ENCODE data around the gene ELOVL7. TPM values are rescaled to one million over a fixed set of nuclear protein-coding genes. Genes with fewer than 3 reads are reported as not detected.

ELOVL7 gene
- total RNA-seq, 6 experiments from 2014 or later = 0.19 to 1.2 (median 0.63) TPM

DNA sequence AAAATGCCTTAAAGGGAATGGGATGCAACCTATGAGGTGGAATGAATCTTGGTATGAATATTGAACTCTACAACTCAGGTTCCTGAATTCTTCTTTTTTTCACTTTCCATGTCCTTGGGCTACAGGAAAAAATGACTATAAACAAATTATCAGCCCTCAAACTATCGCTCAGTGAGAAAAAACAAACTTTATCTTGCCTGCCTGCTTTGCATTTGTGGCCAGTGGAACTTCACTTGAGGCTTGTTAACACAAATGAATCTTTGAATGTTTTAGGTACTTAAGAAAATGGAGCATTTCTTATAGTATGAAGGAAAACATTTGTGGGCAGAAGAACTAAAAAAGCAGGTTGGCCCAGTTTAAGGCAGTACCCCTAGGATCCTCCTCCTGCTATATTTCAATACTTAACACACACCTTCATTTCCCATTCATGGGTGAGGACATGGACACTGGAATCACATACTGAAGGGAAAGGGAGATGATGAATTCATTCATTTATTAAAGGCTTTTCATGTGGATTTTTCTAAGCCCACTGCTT lies 34.1 kb downstream of the ELOVL7 start:
- TF ChIP-seq, protein P1, sequence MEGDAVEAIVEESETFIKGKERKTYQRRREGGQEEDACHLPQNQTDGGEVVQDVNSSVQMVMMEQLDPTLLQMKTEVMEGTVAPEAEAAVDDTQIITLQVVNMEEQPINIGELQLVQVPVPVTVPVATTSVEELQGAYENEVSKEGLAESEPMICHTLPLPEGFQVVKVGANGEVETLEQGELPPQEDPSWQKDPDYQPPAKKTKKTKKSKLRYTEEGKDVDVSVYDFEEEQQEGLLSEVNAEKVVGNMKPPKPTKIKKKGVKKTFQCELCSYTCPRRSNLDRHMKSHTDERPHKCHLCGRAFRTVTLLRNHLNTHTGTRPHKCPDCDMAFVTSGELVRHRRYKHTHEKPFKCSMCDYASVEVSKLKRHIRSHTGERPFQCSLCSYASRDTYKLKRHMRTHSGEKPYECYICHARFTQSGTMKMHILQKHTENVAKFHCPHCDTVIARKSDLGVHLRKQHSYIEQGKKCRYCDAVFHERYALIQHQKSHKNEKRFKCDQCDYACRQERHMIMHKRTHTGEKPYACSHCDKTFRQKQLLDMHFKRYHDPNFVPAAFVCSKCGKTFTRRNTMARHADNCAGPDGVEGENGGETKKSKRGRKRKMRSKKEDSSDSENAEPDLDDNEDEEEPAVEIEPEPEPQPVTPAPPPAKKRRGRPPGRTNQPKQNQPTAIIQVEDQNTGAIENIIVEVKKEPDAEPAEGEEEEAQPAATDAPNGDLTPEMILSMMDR (IDR thresholded peaks at IDR 0.05) = no peak
- no peak for TF ChIP-seq POLR2A (IDR thresholded peaks at IDR 0.05)
- ATAC-seq = no peak
- H3K36me3 ChIP-seq = no peaks in the 10 kb centered on the region
- DNase-seq = no peak
- intact Hi-C loops (cut with DNase I) = no loop called here
- no peaks in the 10 kb centered on the region for H3K9me3 ChIP-seq
- no peaks in the 10 kb centered on the region for H3K4me1 ChIP-seq
- H3K27me3 ChIP-seq = no peaks in the 10 kb centered on the region
- 79% methylated on average over 1 of the region's 1 CpG for WGBS (ENCODE audit: insufficient coverage, low coverage, low lambda C conversion rate, missing lambda C conversion rate)
- H3K4me3 ChIP-seq = no peak overlapping the region
- H3K27ac ChIP-seq = no peak overlapping the region

DNA sequence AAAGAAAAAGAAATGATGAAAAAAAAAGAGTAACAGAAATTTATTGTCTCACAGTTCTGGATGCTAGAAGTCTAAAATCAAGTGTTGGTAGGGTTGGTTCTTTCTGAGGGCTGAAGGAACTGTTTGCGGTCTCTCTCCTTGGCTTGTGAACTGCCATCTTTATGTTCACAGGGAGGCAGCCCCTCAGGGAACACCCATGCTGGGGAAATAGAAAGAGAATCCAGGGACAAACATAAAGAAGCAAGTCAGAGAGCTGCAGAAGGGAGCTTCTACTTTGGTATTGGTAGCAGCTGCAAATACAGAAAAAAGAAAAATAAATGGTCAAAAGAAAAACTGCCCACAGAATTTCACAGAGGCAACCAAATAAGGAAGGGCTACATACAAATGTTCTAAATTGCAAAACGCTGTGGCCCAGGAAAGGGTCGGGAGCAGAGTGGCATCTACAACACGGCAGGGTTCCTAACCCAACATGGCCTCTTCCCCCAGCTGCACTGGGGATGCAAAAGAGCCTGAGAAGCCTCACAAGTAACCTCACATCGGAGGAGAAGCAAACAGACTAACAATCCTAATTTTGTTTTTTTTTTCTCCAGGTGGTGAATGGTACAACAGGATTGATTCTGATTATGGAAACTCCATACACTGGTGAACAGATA lies 37.4 kb downstream of the ELOVL7 start:
- 57% methylated on average over 5 of the region's 5 CpGs for WGBS (ENCODE audit: insufficient coverage, low coverage, low lambda C conversion rate, missing lambda C conversion rate)

GRCh38 chr5:60805463-60805862 lies 38.6 kb downstream of the ELOVL7 start:
- TF ChIP-seq POLR2A (IDR thresholded peaks at IDR 0.05) = no peak
- TF ChIP-seq, protein P1 (IDR thresholded peaks at IDR 0.05) = no peak
- intact Hi-C loops (cut with DNase I) = no loop called here
- Histone ChIP-seq H3K27me3 (no peaks in the 10 kb centered on the region), H3K4me1 (no peaks in the 10 kb centered on the region), H3K9me3 (no peaks in the 10 kb centered on the region), H3K27ac (no peak overlapping the region), H3K36me3 (no peaks in the 10 kb centered on the region), H3K4me3 (no peak overlapping the region)
- no peak for ATAC-seq
- no peak for DNase-seq

More for the DNA sequence above, 37.4 kb downstream of the ELOVL7 start:
- no peak for ATAC-seq
- Histone ChIP-seq H3K9me3 (no peaks in the 10 kb centered on the region), H3K4me1 (no peaks in the 10 kb centered on the region), H3K27ac (no peak overlapping the region), H3K4me3 (no peak overlapping the region), H3K27me3 (no peaks in the 10 kb centered on the region), H3K36me3 (no peaks in the 10 kb centered on the region)
- DNase-seq = no peak
- TF ChIP-seq, protein P1 (IDR thresholded peaks at IDR 0.05) = no peak
- intact Hi-C loops (cut with DNase I) = no loop called here

- WGBS (ENCODE audit: insufficient coverage, low coverage, low lambda C conversion rate, missing lambda C conversion rate) = 53% methylated on average over 2 of the region's 2 CpGs
- no peak for ATAC-seq
Observed at GRCh38 chr5:60803712-60804111, 40.4 kb downstream of the ELOVL7 start.

More at GRCh38 chr5:60803712-60804111, 40.4 kb downstream of the ELOVL7 start:
- no peaks in the 10 kb centered on the region for H3K36me3 ChIP-seq
- H3K27ac ChIP-seq = no peak overlapping the region
- intact Hi-C loops (cut with DNase I) = no loop called here
- no peaks in the 10 kb centered on the region for H3K27me3 ChIP-seq
- TF ChIP-seq, protein P1 (IDR thresholded peaks at IDR 0.05) = no peak
- TF ChIP-seq POLR2A (IDR thresholded peaks at IDR 0.05) = no peak
- H3K4me3 ChIP-seq = no peak overlapping the region
- H3K9me3 ChIP-seq = no peaks in the 10 kb centered on the region
- DNase-seq = no peak
- no peaks in the 10 kb centered on the region for H3K4me1 ChIP-seq

All from right lobe of liver (tissue), 6 donors.